Osteoblast (primary cell): ENCODE measurements around the gene CYP2A13. TPM values are rescaled to one million over a fixed set of nuclear protein-coding genes. Genes with fewer than 3 reads are reported as not detected.

Experiments
- DNase-seq: peaks from one replicate; pipeline ENCODE4 v3.0.0; 2011; ENCODE audit warnings: low spot score, mixed read lengths; ENCODE audit not compliant: insufficient read length; ENCODE audit errors: missing footprints
- H2AFZ ChIP-seq: 2 replicates; pipeline ENCODE4 v1.6.0; 2011; ENCODE audit warnings: mild to moderate bottlenecking, low read length
- H3K27ac ChIP-seq: 2 replicates; pipeline ENCODE4 v1.5.1; 2011; ENCODE audit warnings: mild to moderate bottlenecking, low read depth, low read length, moderate library complexity
- H3K27me3 ChIP-seq: 2 replicates; pipeline ENCODE4 v1.6.0; 2012; ENCODE audit warnings: mild to moderate bottlenecking, control low read depth, inconsistent platforms, low read length, moderate library complexity; ENCODE audit not compliant: insufficient read depth
- H3K36me3 ChIP-seq: 2 replicates; pipeline ENCODE4 v1.5.1; 2011; ENCODE audit warnings: mild to moderate bottlenecking, low read length, control low read depth, moderate library complexity; ENCODE audit not compliant: insufficient read depth
- H3K4me1 ChIP-seq: 2 replicates; pipeline ENCODE4 v1.5.1; 2011; ENCODE audit warnings: mild to moderate bottlenecking, low read length, control low read depth, moderate library complexity; ENCODE audit not compliant: insufficient read depth
- H3K4me2 ChIP-seq: 2 replicates; pipeline ENCODE4 v1.6.0; 2011; ENCODE audit warnings: mild to moderate bottlenecking, low read length; ENCODE audit not compliant: insufficient read depth
- H3K4me3 ChIP-seq: fragments of 200-600 bp; sonication (generic); 3 replicates; pipeline ENCODE4 v1.5.1; 2012; ENCODE audit warnings: mild to moderate bottlenecking, low read length, inconsistent platforms; ENCODE audit not compliant: insufficient read depth
- H3K79me2 ChIP-seq: 2 replicates; pipeline ENCODE4 v1.6.0; 2012; ENCODE audit warnings: mild to moderate bottlenecking, low read length, control low read depth, inconsistent platforms; ENCODE audit not compliant: insufficient read depth
- H3K9me3 ChIP-seq: 2 replicates; pipeline ENCODE4 v1.5.1; 2011; ENCODE audit warnings: low read depth, low read length, control low read depth
- H4K20me1 ChIP-seq: 2 replicates; pipeline ENCODE4 v1.6.0; 2012; ENCODE audit warnings: mild to moderate bottlenecking, low read length, control low read depth; ENCODE audit not compliant: insufficient read depth
- total RNA-seq: library from RNA; depleted of rRNA; stranded (reverse); fragments of >200 nt; gene quantifications from 2 replicates; pipeline ENCODE4 v1.2.3, GENCODE V29; 2012
- TF ChIP-seq, protein P1 (sequence below): IDR thresholded peaks from 2 replicates; pipeline ENCODE4 v1.5.1; 2011; ENCODE audit warnings: mild to moderate bottlenecking, low read depth, low read length, moderate library complexity; ENCODE audit errors: extremely low read depth

The CYP2A13 gene
- total RNA-seq, 1 donor, result not detected

DNA sequence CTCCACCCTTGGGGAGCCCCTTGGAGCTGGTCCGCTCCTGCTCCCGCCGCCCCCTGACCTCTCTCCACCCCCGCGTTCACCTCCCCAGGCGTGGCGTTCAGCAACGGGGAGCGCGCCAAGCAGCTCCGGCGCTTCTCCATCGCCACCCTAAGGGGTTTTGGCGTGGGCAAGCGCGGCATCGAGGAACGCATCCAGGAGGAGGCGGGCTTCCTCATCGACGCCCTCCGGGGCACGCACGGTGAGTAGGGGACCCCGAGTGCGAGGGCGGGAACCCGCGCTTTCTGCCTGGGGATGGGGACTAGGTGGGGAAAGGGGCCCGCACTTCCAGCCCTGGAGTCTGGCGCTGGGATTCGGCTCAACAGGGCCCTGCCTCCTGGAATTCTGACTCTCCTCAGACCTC, 1.7 kb downstream of the CYP2A13 start:
- Histone ChIP-seq H3K36me3 (no peaks in the 10 kb centered on the region), H3K9me3 (no peaks in the 10 kb centered on the region), H2AFZ (no peak overlapping the region), H3K4me3 (no peak overlapping the region), H3K27ac (no peak overlapping the region), H3K27me3 (no peaks in the 10 kb centered on the region), H3K4me1 (no peaks in the 10 kb centered on the region), H3K79me2 (no peaks in the 10 kb centered on the region), H3K4me2 (no peak overlapping the region), H4K20me1 (no peaks in the 10 kb centered on the region)
- TF ChIP-seq, protein P1, sequence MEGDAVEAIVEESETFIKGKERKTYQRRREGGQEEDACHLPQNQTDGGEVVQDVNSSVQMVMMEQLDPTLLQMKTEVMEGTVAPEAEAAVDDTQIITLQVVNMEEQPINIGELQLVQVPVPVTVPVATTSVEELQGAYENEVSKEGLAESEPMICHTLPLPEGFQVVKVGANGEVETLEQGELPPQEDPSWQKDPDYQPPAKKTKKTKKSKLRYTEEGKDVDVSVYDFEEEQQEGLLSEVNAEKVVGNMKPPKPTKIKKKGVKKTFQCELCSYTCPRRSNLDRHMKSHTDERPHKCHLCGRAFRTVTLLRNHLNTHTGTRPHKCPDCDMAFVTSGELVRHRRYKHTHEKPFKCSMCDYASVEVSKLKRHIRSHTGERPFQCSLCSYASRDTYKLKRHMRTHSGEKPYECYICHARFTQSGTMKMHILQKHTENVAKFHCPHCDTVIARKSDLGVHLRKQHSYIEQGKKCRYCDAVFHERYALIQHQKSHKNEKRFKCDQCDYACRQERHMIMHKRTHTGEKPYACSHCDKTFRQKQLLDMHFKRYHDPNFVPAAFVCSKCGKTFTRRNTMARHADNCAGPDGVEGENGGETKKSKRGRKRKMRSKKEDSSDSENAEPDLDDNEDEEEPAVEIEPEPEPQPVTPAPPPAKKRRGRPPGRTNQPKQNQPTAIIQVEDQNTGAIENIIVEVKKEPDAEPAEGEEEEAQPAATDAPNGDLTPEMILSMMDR, result no peak
- DNase-seq, result no peak

- Histone ChIP-seq H3K79me2 (no peaks in the 10 kb centered on the region), H3K4me1 (no peaks in the 10 kb centered on the region), H3K4me2 (no peak overlapping the region), H2AFZ (no peak overlapping the region), H3K27me3 (no peaks in the 10 kb centered on the region), H3K36me3 (no peaks in the 10 kb centered on the region), H3K27ac (no peak overlapping the region), H3K9me3 (no peaks in the 10 kb centered on the region), H3K4me3 (no peak overlapping the region), H4K20me1 (no peaks in the 10 kb centered on the region)
- no peak for DNase-seq
- TF ChIP-seq, protein P1, result no peak
These were observed 7.5 kb downstream of the CYP2A13 start for GRCh38 chr19:41095703-41096102.

DNA sequence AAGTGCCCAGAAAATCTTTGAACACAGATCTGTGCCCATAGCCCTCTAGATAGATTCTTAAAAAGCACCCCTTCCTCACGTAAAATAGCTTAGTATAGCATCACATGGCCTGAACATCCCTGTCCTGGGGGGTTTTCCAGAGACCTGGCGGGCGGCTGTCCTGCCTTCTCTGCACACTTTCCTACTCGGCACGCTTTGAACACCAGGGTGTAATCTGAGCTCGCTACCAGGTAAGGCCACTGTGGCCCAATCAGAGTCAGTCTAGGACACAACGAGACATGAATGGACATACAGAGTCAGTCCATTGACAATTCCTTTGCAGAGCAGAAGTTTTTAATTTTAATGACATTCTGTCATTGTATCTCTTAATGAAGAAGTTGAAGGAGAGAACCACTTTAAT, 8.1 kb downstream of the CYP2A13 start:
- TF ChIP-seq, protein P1, result no peak
- H2AFZ ChIP-seq, result no peak overlapping the region
- no peaks in the 10 kb centered on the region for H3K9me3 ChIP-seq
- no peaks in the 10 kb centered on the region for H3K36me3 ChIP-seq
- H3K27me3 ChIP-seq, result no peaks in the 10 kb centered on the region
- DNase-seq, result no peak
- no peaks in the 10 kb centered on the region for H3K79me2 ChIP-seq
- no peak overlapping the region for H3K4me3 ChIP-seq
- H3K27ac ChIP-seq, result no peak overlapping the region
- no peaks in the 10 kb centered on the region for H4K20me1 ChIP-seq
- H3K4me2 ChIP-seq, result no peak overlapping the region
- H3K4me1 ChIP-seq, result no peaks in the 10 kb centered on the region

DNA sequence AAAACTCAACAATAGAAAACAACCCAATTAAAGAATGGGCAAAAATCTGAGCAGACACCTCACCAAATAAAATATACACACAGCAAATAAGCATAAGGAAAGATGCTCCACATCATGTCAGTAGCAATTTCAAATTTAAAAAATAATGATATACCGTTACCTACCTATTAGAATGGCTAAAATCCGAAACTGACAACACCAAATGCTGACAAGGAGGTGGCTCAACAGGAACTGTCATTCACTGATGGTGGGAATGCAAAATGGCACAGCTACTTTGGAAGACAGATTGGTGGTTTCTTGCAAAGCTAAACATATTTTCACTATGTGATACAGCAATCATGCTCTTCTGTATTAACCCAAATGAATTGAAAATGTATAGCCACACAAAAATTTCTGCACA, 9.1 kb downstream of the CYP2A13 start:
- no peak overlapping the region for H3K4me3 ChIP-seq
- H2AFZ ChIP-seq, result no peak overlapping the region
- H3K4me1 ChIP-seq, result no peaks in the 10 kb centered on the region
- no peaks in the 10 kb centered on the region for H3K9me3 ChIP-seq
- TF ChIP-seq, protein P1, result no peak
- no peaks in the 10 kb centered on the region for H3K79me2 ChIP-seq
- H3K36me3 ChIP-seq, result no peaks in the 10 kb centered on the region
- H4K20me1 ChIP-seq, result no peaks in the 10 kb centered on the region
- H3K4me2 ChIP-seq, result no peak overlapping the region
- no peak for DNase-seq
- no peak overlapping the region for H3K27ac ChIP-seq
- H3K27me3 ChIP-seq, result no peaks in the 10 kb centered on the region
